GM12878 (cell line): ENCODE results near the gene ETDB. TPM values are rescaled to one million over a fixed set of nuclear protein-coding genes. Genes with fewer than 3 reads are reported as not detected.

Experiments used
- ATAC-seq: fragments of 200-7000 bp; cut with Tn5 transposase; 3 replicates; pipeline ENCODE4 v1.9.1; 2020; ENCODE audit warnings: mild to moderate bottlenecking, moderate library complexity
- BruUV-seq: library from RNA; stranded (reverse); fragments of 400-500 nt; replicated peaks from 2 replicates; lab custom pipeline; 2021; lab: Mats Ljungman, UMichigan
- CTCF ChIA-PET: fragments of 300-600 bp; sonication (Branson Sonifier 250); formaldehyde crosslinking; extraction: SDS; loops from one replicate; lab custom pipeline; 2021; ENCODE audit warnings: inconsistent platforms; lab: Yijun Ruan, JAX
- POLR2A ChIA-PET: fragments of 350-600 bp; formaldehyde crosslinking; extraction: SDS; loops from one replicate; lab custom pipeline; 2021; ENCODE audit warnings: inconsistent platforms; lab: Charles Lee
- RAD21 ChIA-PET: fragments of 300-600 bp; sonication (Branson Sonifier 250); formaldehyde crosslinking; loops from one replicate; lab custom pipeline; 2023; ENCODE audit warnings: antibody characterized with exemption; ENCODE audit not compliant: unreplicated experiment; lab: Charles Lee
- SMC1A ChIA-PET: fragments of 300-600 bp; sonication (Branson Sonifier 250); formaldehyde crosslinking; loops from one replicate; lab custom pipeline; 2023; ENCODE audit not compliant: unreplicated experiment, uncharacterized antibody; lab: Charles Lee
- DNase-seq: peaks from one replicate; pipeline ENCODE4 v3.0.0-alpha.2; 2011; ENCODE audit warnings: low read depth, low spot score
- FAIRE-seq: peaks from 3 replicates; lab custom pipeline; 2011; peaks lifted over from hg19 to GRCh38; lab: Jason Lieb, UNC
- H2AFZ ChIP-seq: 2 replicates; pipeline ENCODE4 v1.6.0; 2011; ENCODE audit warnings: low read depth, low read length, control low read depth; ENCODE audit not compliant: control insufficient read depth
- H3K27ac ChIP-seq: 2 replicates; pipeline ENCODE4 v1.5.1; 2011; ENCODE audit warnings: control low read depth; ENCODE audit not compliant: control insufficient read depth, insufficient read depth
- H3K27me3 ChIP-seq, 2 experiments: replicated peaks in 1 of 2; 2 replicates each; pipeline versions ENCODE4 v1.6.0 to v1.6.1; 2011; ENCODE audit warnings: low read length in 1 of 2; ENCODE audit not compliant: control insufficient read depth in 2 of 2, insufficient read depth in 2 of 2
- H3K36me3 ChIP-seq, 2 experiments: 2 replicates each; pipeline ENCODE4 v1.5.1; 2011; ENCODE audit warnings: low read length in 1 of 2; ENCODE audit not compliant: control insufficient read depth in 2 of 2, insufficient read depth in 2 of 2
- H3K4me1 ChIP-seq: 2 replicates; pipeline ENCODE4 v1.6.1; 2011; ENCODE audit warnings: mild to moderate bottlenecking, low read length, moderate library complexity, mixed read lengths; ENCODE audit not compliant: control insufficient read depth, insufficient read depth
- H3K4me2 ChIP-seq: 2 replicates; pipeline ENCODE4 v1.6.0; 2011; ENCODE audit warnings: control low read depth; ENCODE audit not compliant: control insufficient read depth, insufficient read depth
- H3K4me3 ChIP-seq: fragments of 200-600 bp; sonication (generic); 2 replicates; pipeline ENCODE4 v1.5.1; 2016
- H3K79me2 ChIP-seq: 2 replicates; pipeline ENCODE4 v1.6.0; 2011; ENCODE audit warnings: low read length; ENCODE audit not compliant: control insufficient read depth, insufficient read depth
- H3K9ac ChIP-seq: 2 replicates; pipeline ENCODE4 v1.8.0; 2011; ENCODE audit warnings: low read length, control low read depth, mixed read lengths; ENCODE audit not compliant: control insufficient read depth, insufficient read depth
- H3K9me3 ChIP-seq: replicated peaks from 3 replicates; pipeline ENCODE4 v1.5.1; 2011; ENCODE audit warnings: mild to moderate bottlenecking, low read length; ENCODE audit not compliant: control insufficient read depth, insufficient read depth
- H4K20me1 ChIP-seq: 2 replicates; pipeline ENCODE4 v1.6.0; 2011; ENCODE audit not compliant: control insufficient read depth, insufficient read depth
- WGBS: methylation state at CpG from one replicate; pipeline ENCODE4 v1.1.6; 2016; ENCODE audit warnings: low lambda C conversion rate; ENCODE audit not compliant: insufficient replicate concordance, insufficient coverage; ENCODE audit errors: missing lambda C conversion rate; 5-methylcytosine and 5-hydroxymethylcytosine counted together
- in situ Hi-C: fragments of 300-500 bp; cut with MboI; formaldehyde crosslinking; loops from 9 replicates; pipeline ENCODE4 v1.14.3; 2018; ENCODE audit warnings: mixed read lengths
- intact Hi-C: fragments of 100-400 bp; cut with micrococcal nuclease; formaldehyde crosslinking; loops from one replicate; pipeline ENCODE4 v1.14.2; 2022; ENCODE audit not compliant: unreplicated experiment
- polyA plus RNA-seq, 11 experiments: library from polyadenylated mRNA; depleted of rRNA in 4 of 11; unstranded in 6 of 11; stranded (reverse) in 5 of 11; fragments of >200 nt; fragmentation: Nextera tagmentation in 4 of 11; fragmentation: Illumina TruSeq in 1 of 11; extraction: Ambion mirVana in 4 of 11; extraction: Trizol in 1 of 11; gene quantifications; 1 replicate in 1 of 11; 2 replicates in 10 of 11; pipeline versions ENCODE4 v1.2.1 to v1.2.3, GENCODE V29; 2011 to 2016; ENCODE audit warnings: inconsistent platforms in 2 of 11, missing spikeins in 2 of 11, low read depth in 1 of 11
- total RNA-seq, 4 experiments: library from RNA; depleted of rRNA in 3 of 4; stranded (reverse); fragments of >200 nt in 3 of 4; fragmentation: Illumina TruSeq in 1 of 4; extraction: Trizol in 1 of 4; gene quantifications; 2 replicates each; pipeline versions ENCODE4 v1.2.1 to v1.2.3, GENCODE V29; 2013 to 2021
- TF ChIP-seq, protein P1 (sequence below): IDR thresholded peaks from 2 replicates; pipeline ENCODE4 v1.6.1; 2012; ENCODE audit warnings: mild to moderate bottlenecking, low read depth, low read length
- TF ChIP-seq, protein P2 (sequence below): fragments of 450-650 bp; conservative IDR thresholded peaks from 2 replicates; pipeline ENCODE4 v1.6.1; 2017; ENCODE audit warnings: mild to moderate bottlenecking, moderate library complexity

Gene ETDB
- total and polyA plus RNA-seq, 10 of the 15 experiments (the other 5 are each of a cell fraction or from before 2014, with no cell fraction given): not detected

DNA sequence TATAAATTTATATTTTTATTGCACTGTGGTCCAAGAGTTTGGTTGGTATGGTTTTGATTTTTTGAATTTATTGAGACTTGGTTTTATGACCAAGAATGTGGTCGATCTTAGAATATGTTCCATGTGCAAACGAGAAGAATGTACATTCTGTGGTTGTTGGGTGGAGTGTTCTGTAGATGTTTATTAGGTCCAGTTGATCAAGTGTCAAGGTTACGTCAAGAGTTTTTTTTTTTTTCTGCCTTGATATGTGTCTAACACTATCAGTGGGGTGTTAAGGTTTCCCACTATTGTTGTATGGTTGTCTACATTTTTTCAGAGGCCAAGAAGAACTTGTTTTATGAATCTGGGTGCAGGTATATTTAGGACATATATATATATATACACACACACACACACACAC, 10.8 kb downstream of the ETDB start:
- H3K4me1 ChIP-seq: no peaks in the 10 kb centered on the region
- no peaks in the 10 kb centered on the region for H3K79me2 ChIP-seq
- no peaks in the 10 kb centered on the region for H4K20me1 ChIP-seq
- no peak overlapping the region for H3K27ac ChIP-seq
- no peak overlapping the region for H3K4me3 ChIP-seq
- H3K4me2 ChIP-seq: no peak overlapping the region
- intact Hi-C loops: no loop called here
- DNase-seq (no peak), FAIRE-seq (no peak), ATAC-seq (no peak)
- in situ Hi-C loops: loop anchor here (25.0 kb wide), 1 partner anchor 103 kb away; no protein-coding TSS in a partner anchor
- ChIA-PET SMC1A (interaction anchor here (0.6 kb wide), 1 partner anchor 175 kb away, joined by 3 read pairs; no protein-coding TSS in a partner anchor), POLR2A (no interaction called here), CTCF (interaction anchor here (0.8 to 0.9 kb wide), 2 partner anchors 26 to 33 kb away, joined by 3 read pairs; no protein-coding TSS in a partner anchor), RAD21 (no interaction called here)
- WGBS: 5% methylated on average over 3 of the region's 3 CpGs
- H3K27me3 ChIP-seq: no peaks in the 10 kb centered on the region
- TF ChIP-seq, protein P1, sequence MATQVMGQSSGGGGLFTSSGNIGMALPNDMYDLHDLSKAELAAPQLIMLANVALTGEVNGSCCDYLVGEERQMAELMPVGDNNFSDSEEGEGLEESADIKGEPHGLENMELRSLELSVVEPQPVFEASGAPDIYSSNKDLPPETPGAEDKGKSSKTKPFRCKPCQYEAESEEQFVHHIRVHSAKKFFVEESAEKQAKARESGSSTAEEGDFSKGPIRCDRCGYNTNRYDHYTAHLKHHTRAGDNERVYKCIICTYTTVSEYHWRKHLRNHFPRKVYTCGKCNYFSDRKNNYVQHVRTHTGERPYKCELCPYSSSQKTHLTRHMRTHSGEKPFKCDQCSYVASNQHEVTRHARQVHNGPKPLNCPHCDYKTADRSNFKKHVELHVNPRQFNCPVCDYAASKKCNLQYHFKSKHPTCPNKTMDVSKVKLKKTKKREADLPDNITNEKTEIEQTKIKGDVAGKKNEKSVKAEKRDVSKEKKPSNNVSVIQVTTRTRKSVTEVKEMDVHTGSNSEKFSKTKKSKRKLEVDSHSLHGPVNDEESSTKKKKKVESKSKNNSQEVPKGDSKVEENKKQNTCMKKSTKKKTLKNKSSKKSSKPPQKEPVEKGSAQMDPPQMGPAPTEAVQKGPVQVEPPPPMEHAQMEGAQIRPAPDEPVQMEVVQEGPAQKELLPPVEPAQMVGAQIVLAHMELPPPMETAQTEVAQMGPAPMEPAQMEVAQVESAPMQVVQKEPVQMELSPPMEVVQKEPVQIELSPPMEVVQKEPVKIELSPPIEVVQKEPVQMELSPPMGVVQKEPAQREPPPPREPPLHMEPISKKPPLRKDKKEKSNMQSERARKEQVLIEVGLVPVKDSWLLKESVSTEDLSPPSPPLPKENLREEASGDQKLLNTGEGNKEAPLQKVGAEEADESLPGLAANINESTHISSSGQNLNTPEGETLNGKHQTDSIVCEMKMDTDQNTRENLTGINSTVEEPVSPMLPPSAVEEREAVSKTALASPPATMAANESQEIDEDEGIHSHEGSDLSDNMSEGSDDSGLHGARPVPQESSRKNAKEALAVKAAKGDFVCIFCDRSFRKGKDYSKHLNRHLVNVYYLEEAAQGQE: no peak
- TF ChIP-seq, protein P2, sequence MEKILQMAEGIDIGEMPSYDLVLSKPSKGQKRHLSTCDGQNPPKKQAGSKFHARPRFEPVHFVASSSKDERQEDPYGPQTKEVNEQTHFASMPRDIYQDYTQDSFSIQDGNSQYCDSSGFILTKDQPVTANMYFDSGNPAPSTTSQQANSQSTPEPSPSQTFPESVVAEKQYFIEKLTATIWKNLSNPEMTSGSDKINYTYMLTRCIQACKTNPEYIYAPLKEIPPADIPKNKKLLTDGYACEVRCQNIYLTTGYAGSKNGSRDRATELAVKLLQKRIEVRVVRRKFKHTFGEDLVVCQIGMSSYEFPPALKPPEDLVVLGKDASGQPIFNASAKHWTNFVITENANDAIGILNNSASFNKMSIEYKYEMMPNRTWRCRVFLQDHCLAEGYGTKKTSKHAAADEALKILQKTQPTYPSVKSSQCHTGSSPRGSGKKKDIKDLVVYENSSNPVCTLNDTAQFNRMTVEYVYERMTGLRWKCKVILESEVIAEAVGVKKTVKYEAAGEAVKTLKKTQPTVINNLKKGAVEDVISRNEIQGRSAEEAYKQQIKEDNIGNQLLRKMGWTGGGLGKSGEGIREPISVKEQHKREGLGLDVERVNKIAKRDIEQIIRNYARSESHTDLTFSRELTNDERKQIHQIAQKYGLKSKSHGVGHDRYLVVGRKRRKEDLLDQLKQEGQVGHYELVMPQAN: no peak
- no peaks in the 10 kb centered on the region for H3K9me3 ChIP-seq
- no peak overlapping the region for H3K9ac ChIP-seq
- H3K36me3 ChIP-seq: no peaks in the 10 kb centered on the region
- BruUV-seq: no TSS peak
- H2AFZ ChIP-seq: no peak overlapping the region
